Prostate gland (tissue), 2 donors: ENCODE data around the gene PTPRD.

ENCODE experiments used
- CTCF ChIP-seq, 4 experiments: fragments of 200-600 bp in 2 of 4; fragments of 450-650 bp in 2 of 4; sonication (generic) in 2 of 4; IDR thresholded peaks; 1 replicate in 3 of 4; 2 replicates in 1 of 4; pipeline ENCODE4 v1.5.1; 2016 to 2019; ENCODE audit warnings: antibody characterized with exemption in 4 of 4, mild to moderate bottlenecking in 2 of 4, moderate library complexity in 2 of 4
- POLR2A ChIP-seq: fragments of 450-650 bp; IDR thresholded peaks from one replicate; pipeline ENCODE4 v1.6.1; 2016; ENCODE audit warnings: antibody characterized with exemption, mild to moderate bottlenecking
- POLR2AphosphoS5 ChIP-seq: sonication (generic); formaldehyde crosslinking; IDR thresholded peaks from one replicate; pipeline ENCODE4 v1.6.1; 2017; ENCODE audit warnings: antibody characterized with exemption

GRCh38 chr9:8706531-8706930 lies 1906.3 kb downstream of the PTPRD start:
- no peak for TF ChIP-seq POLR2A
- no peak for TF ChIP-seq CTCF (IDR thresholded peaks at IDR 0.05)
- TF ChIP-seq POLR2AphosphoS5 = no peak
